Measurements from ENCODE around the gene FAM83B. TPM values are rescaled to one million over a fixed set of nuclear protein-coding genes. Genes with fewer than 3 reads are reported as not detected.

The FAM83B gene
- total RNA-seq, 1 donor from 2014 or later, result 40.3 TPM

GRCh38 chr6:54827010-54827409, 19.6 kb upstream of the FAM83B start:
- no peak for DNase-seq (ENCODE audit: low read depth)
- TF ChIP-seq CTCF (IDR thresholded peaks at IDR 0.05; ENCODE audit: insufficient read depth, low read length, severe bottlenecking), result no peak
- H3K36me3 ChIP-seq (ENCODE audit: control insufficient read depth, insufficient read depth, low read length), result no peaks in the 10 kb centered on the region
- H3K27me3 ChIP-seq (ENCODE audit: control insufficient read depth, insufficient read depth, low read length), result no peaks in the 10 kb centered on the region
- H3K4me3 ChIP-seq (ENCODE audit: low read depth, low read length), result no peak overlapping the region
- no peak for FAIRE-seq

GRCh38 chr6:54830216-54830615, 16.4 kb upstream of the FAM83B start:
- no peak for TF ChIP-seq CTCF (IDR thresholded peaks at IDR 0.05; ENCODE audit: insufficient read depth, low read length, severe bottlenecking)
- no peak for FAIRE-seq

GRCh38 chr6:54835176-54835575, 11.4 kb upstream of the FAM83B start:
- H3K27me3 ChIP-seq (ENCODE audit: control insufficient read depth, insufficient read depth, low read length), result no peaks in the 10 kb centered on the region
- no peak overlapping the region for H3K4me3 ChIP-seq (ENCODE audit: low read depth, low read length)
- TF ChIP-seq CTCF (IDR thresholded peaks at IDR 0.05; ENCODE audit: insufficient read depth, low read length, severe bottlenecking), result no peak
- DNase-seq (ENCODE audit: low read depth), result peak; percentile 27
- FAIRE-seq, result no peak
- no peaks in the 10 kb centered on the region for H3K36me3 ChIP-seq (ENCODE audit: control insufficient read depth, insufficient read depth, low read length)

More at GRCh38 chr6:54830216-54830615, 16.4 kb upstream of the FAM83B start:
- no peak overlapping the region for H3K4me3 ChIP-seq (ENCODE audit: low read depth, low read length)
- H3K36me3 ChIP-seq (ENCODE audit: control insufficient read depth, insufficient read depth, low read length), result no peaks in the 10 kb centered on the region
- no peaks in the 10 kb centered on the region for H3K27me3 ChIP-seq (ENCODE audit: control insufficient read depth, insufficient read depth, low read length)
- DNase-seq (ENCODE audit: low read depth), result no peak

GRCh38 chr6:54846857-54847674, 495 bp downstream of the FAM83B start:
- TF ChIP-seq CTCF (IDR thresholded peaks at IDR 0.05; ENCODE audit: insufficient read depth, low read length, severe bottlenecking), result no peak
- peaks cover 2% of the 10 kb centered on the region for H3K36me3 ChIP-seq (ENCODE audit: control insufficient read depth, insufficient read depth, low read length)
- peak overlapping the region; percentile 74 for H3K4me3 ChIP-seq (ENCODE audit: low read depth, low read length)
- DNase-seq (ENCODE audit: low read depth) (peak; percentile 26), FAIRE-seq (no peak)
- H3K27me3 ChIP-seq (ENCODE audit: control insufficient read depth, insufficient read depth, low read length), result no peaks in the 10 kb centered on the region

- DNase-seq (ENCODE audit: low read depth) (peak; percentile 97), FAIRE-seq (peak; percentile 40)
- H3K4me3 ChIP-seq (ENCODE audit: low read depth, low read length), result peak overlapping the region; percentile 74
- peaks cover 3% of the 10 kb centered on the region for H3K36me3 ChIP-seq (ENCODE audit: control insufficient read depth, insufficient read depth, low read length)
- no peaks in the 10 kb centered on the region for H3K27me3 ChIP-seq (ENCODE audit: control insufficient read depth, insufficient read depth, low read length)
- TF ChIP-seq CTCF (IDR thresholded peaks at IDR 0.05; ENCODE audit: insufficient read depth, low read length, severe bottlenecking), result no peak
Observed at GRCh38 chr6:54847799-54848597, 1.4 kb downstream of the FAM83B start.
